HepG2 (cell line): ENCODE results near the gene ELP1. TPM values are rescaled to one million over a fixed set of nuclear protein-coding genes. Genes with fewer than 3 reads are reported as not detected.

ENCODE experiments used
- CENPX ChIP-seq: sonication (generic); formaldehyde crosslinking; IDR thresholded peaks from 2 replicates; pipeline ENCODE4 v1.9.0; 2021; ENCODE audit warnings: mild to moderate bottlenecking, missing genetic modification reagents, moderate library complexity
- DDIT3 ChIP-seq: sonication (generic); formaldehyde crosslinking; IDR thresholded peaks from 2 replicates; pipeline ENCODE4 v1.4.0; 2020; ENCODE audit warnings: mild to moderate bottlenecking, missing genetic modification reagents
- ETV6 ChIP-seq: sonication (generic); formaldehyde crosslinking; conservative IDR thresholded peaks from 2 replicates; pipeline ENCODE4 v1.4.0; 2020; ENCODE audit warnings: missing genetic modification reagents
- MTF2 ChIP-seq: sonication (generic); formaldehyde crosslinking; IDR thresholded peaks from 2 replicates; pipeline ENCODE4 v1.5.0; 2020; ENCODE audit warnings: missing genetic modification reagents, borderline replicate concordance
- NFAT5 ChIP-seq: sonication (generic); formaldehyde crosslinking; IDR thresholded peaks from 2 replicates; pipeline ENCODE4 v1.4.0; 2020; ENCODE audit warnings: missing genetic modification reagents
- NFYC ChIP-seq: IDR thresholded peaks from 2 replicates; pipeline ENCODE4 v1.6.1; 2016; ENCODE audit warnings: missing genetic modification reagents, missing compliant biosample characterization
- PBX2 ChIP-seq: IDR thresholded peaks from 2 replicates; pipeline ENCODE4 v1.6.1; 2016; ENCODE audit warnings: control low read depth
- RCOR2 ChIP-seq: IDR thresholded peaks from 2 replicates; pipeline ENCODE4 v1.6.1; 2016; ENCODE audit warnings: missing biosample characterization, missing genetic modification reagents
- U2AF2 ChIP-seq: fragments of 200-400 bp; formaldehyde crosslinking; IDR thresholded peaks from 2 replicates; pipeline ENCODE4 v1.6.1; 2017; ENCODE audit warnings: low read depth, mild to moderate bottlenecking, low read length
- ZEB1 ChIP-seq: IDR thresholded peaks from 2 replicates; pipeline ENCODE4 v1.6.1; 2012; ENCODE audit warnings: mild to moderate bottlenecking, low read depth, inconsistent platforms; ENCODE audit not compliant: insufficient replicate concordance
- ZNF160 ChIP-seq: sonication (generic); formaldehyde crosslinking; IDR thresholded peaks from 2 replicates; pipeline ENCODE4 v1.8.0; 2022; ENCODE audit warnings: mild to moderate bottlenecking, inconsistent platforms, missing genetic modification reagents
- ZNF451 ChIP-seq: sonication (generic); formaldehyde crosslinking; IDR thresholded peaks from 2 replicates; pipeline ENCODE4 v1.5.0; 2020; ENCODE audit warnings: mild to moderate bottlenecking, missing genetic modification reagents
- ZNF512B ChIP-seq: sonication (generic); formaldehyde crosslinking; IDR thresholded peaks from 2 replicates; pipeline ENCODE4 v1.5.1; 2020; ENCODE audit warnings: missing genetic modification reagents, mild to moderate bottlenecking, borderline replicate concordance
- ZNF557 ChIP-seq: sonication (generic); formaldehyde crosslinking; IDR thresholded peaks from 2 replicates; pipeline ENCODE4 v1.4.0; 2020; ENCODE audit warnings: missing genetic modification reagents
- ZNF879 ChIP-seq: sonication (generic); formaldehyde crosslinking; IDR thresholded peaks from 2 replicates; pipeline ENCODE4 v1.8.1; 2023; ENCODE audit warnings: missing genetic modification reagents
- ZSCAN21 ChIP-seq: sonication (generic); formaldehyde crosslinking; IDR thresholded peaks from 2 replicates; pipeline ENCODE4 v1.8.0; 2022; ENCODE audit warnings: mild to moderate bottlenecking, missing genetic modification reagents, moderate library complexity, borderline replicate concordance
- polyA plus RNA-seq, 8 experiments: library from polyadenylated mRNA; depleted of rRNA in 3 of 8; stranded (reverse) in 7 of 8; unstranded in 1 of 8; fragments of >200 nt; fragmentation: Illumina TruSeq in 4 of 8; extraction: Trizol in 4 of 8; gene quantifications; 2 replicates each; pipeline versions ENCODE4 v1.2.1 to v1.2.3, GENCODE V29; 2011 to 2016; ENCODE audit warnings: low read depth in 4 of 8, missing spikeins in 1 of 8, mixed read lengths in 1 of 8; ENCODE audit not compliant: insufficient read depth in 1 of 8
- total RNA-seq, 5 experiments: library from RNA; depleted of rRNA; stranded (reverse); fragments of >200 nt; fragmentation: Illumina TruSeq; extraction: Trizol; gene quantifications; 2 replicates each; pipeline ENCODE4 v1.2.3, GENCODE V29; 2016; ENCODE audit warnings: low read depth in 1 of 5

Gene ELP1
- total and polyA plus RNA-seq, 2 of the 13 experiments (the other 11 are each of a cell fraction or from before 2014, with no cell fraction given): 157 to 275 TPM

GRCh38 chr9:108869092-108869725 is 64.7 kb downstream of the ELP1 start (continued):
- no peak for TF ChIP-seq NFYC (CRISPR knock-in tag)
- no peak; the same call in 1 of the 2 replicates for TF ChIP-seq ZNF160
- no peak for TF ChIP-seq DDIT3 (CRISPR knock-in tag)
- no peak for TF ChIP-seq MTF2 (CRISPR knock-in tag)
- peak; percentile 46 for TF ChIP-seq ZEB1
- TF ChIP-seq NFAT5 (CRISPR knock-in tag): no peak
- no peak for TF ChIP-seq ZNF512B (CRISPR knock-in tag)
- no peak for TF ChIP-seq ZSCAN21 (CRISPR knock-in tag)
- 0 out of 2 replicates have a peak, but pooled peaks have one; percentile 63 for TF ChIP-seq ZNF557 (CRISPR knock-in tag)
- TF ChIP-seq PBX2 (CRISPR knock-in tag): no peak; the same call in 1 of the 2 replicates
- no peak for TF ChIP-seq ZNF879 (CRISPR knock-in tag)
- no peak for TF ChIP-seq U2AF2
- no peak for TF ChIP-seq CENPX (CRISPR knock-in tag)
- no peak for TF ChIP-seq RCOR2 (CRISPR knock-in tag)
- TF ChIP-seq ZNF451 (CRISPR knock-in tag): no peak
- TF ChIP-seq ETV6 (CRISPR knock-in tag): no peak
